GM21529 (cell line): ENCODE measurements around the gene SLC37A1.
A peak's percentile ranks its signal among the peaks of the same experiment; 100 is the strongest.

ENCODE experiments used
- ATAC-seq: cut with Tn5 transposase; IDR thresholded peaks from one replicate; pipeline ENCODE4 v1.9.1; 2021; ENCODE audit not compliant: unreplicated experiment

SLC37A1 gene

GRCh38 chr21:42558846-42559245, 45.2 kb downstream of the SLC37A1 start:
- no peak for ATAC-seq

GRCh38 chr21:42559326-42559725, 45.7 kb downstream of the SLC37A1 start:
- ATAC-seq: no peak

GRCh38 chr21:42560517-42561179, 47.0 kb downstream of the SLC37A1 start:
- no peak for ATAC-seq

- peak; percentile 72 for ATAC-seq
Measured at GRCh38 chr21:42561762-42562650, 48.4 kb downstream of the SLC37A1 start.

GRCh38 chr21:42562816-42563215, 49.2 kb downstream of the SLC37A1 start:
- ATAC-seq: no peak

GRCh38 chr21:42563261-42563660, 49.6 kb downstream of the SLC37A1 start:
- no peak for ATAC-seq

GRCh38 chr21:42563686-42564085, 50.0 kb downstream of the SLC37A1 start:
- no peak for ATAC-seq

- no peak for ATAC-seq
Measured at GRCh38 chr21:42564561-42564971, 50.9 kb downstream of the SLC37A1 start.

- no peak for ATAC-seq
Measured at GRCh38 chr21:42565206-42565810, 51.7 kb downstream of the SLC37A1 start.

GRCh38 chr21:42565886-42566523, 52.4 kb downstream of the SLC37A1 start:
- ATAC-seq: no peak

GRCh38 chr21:42566524-42567213, 53.0 kb downstream of the SLC37A1 start:
- ATAC-seq: no peak

- no peak for ATAC-seq
Measured at GRCh38 chr21:42567214-42567555, 53.5 kb downstream of the SLC37A1 start.

GRCh38 chr21:42567861-42568260, 54.2 kb downstream of the SLC37A1 start:
- no peak for ATAC-seq

- ATAC-seq: no peak
Measured at GRCh38 chr21:42568376-42568775, 54.7 kb downstream of the SLC37A1 start.

- no peak for ATAC-seq
Measured at GRCh38 chr21:42568866-42569731, 55.4 kb downstream of the SLC37A1 start.

GRCh38 chr21:42569732-42570301, 56.2 kb downstream of the SLC37A1 start:
- ATAC-seq: no peak

- ATAC-seq: no peak
Measured at GRCh38 chr21:42570362-42570761, 56.7 kb downstream of the SLC37A1 start.

- no peak for ATAC-seq
Measured at GRCh38 chr21:42570841-42571387, 57.3 kb downstream of the SLC37A1 start.

- no peak for ATAC-seq
Measured at GRCh38 chr21:42571391-42572150, 57.9 kb downstream of the SLC37A1 start.
